Upper lobe of left lung (tissue), 4 donors: ENCODE results near the gene WASHC4.

Source experiments
- CTCF ChIP-seq, 6 experiments: fragments of 450-650 bp in 4 of 6; fragments of 200-600 bp in 2 of 6; sonication (generic) in 2 of 6; IDR thresholded peaks; one replicate each; pipeline ENCODE4 v1.5.1; 2016 to 2019; ENCODE audit warnings: antibody characterized with exemption in 6 of 6
- POLR2A ChIP-seq, 4 donors: fragments of 450-650 bp; IDR thresholded peaks; one replicate each; pipeline ENCODE4 v1.5.1; 2016 to 2017; ENCODE audit warnings: antibody characterized with exemption in 4 of 4, mild to moderate bottlenecking in 2 of 4

DNA sequence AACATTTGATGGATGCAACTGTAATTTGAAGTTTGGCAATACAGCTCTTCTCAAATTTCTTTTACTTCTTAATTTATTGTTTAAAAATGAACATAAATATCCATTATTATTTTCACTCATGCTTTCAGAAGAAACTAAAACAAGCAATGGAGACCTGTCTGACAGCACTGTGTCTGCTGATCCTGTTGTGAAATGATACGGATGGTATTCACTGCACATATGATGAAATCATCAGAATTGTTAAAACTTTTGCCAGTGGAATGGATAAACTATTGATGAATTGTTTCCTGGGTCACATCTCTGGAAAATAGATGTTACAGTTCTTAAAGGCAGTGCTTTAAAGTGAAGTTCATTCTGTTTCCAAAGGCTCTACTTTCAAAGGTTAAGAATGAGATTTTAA lies 59.2 kb downstream of the WASHC4 start:
- TF ChIP-seq CTCF (IDR thresholded peaks at IDR 0.05), result no peak
- no peak for TF ChIP-seq POLR2A (IDR thresholded peaks at IDR 0.05)
